H9 (cell line): Measurements from ENCODE around the gene KRT5. TPM values are rescaled to one million over a fixed set of nuclear protein-coding genes. Genes with fewer than 3 reads are reported as not detected.

ENCODE experiments used
- DNase-seq: peaks from one replicate; pipeline ENCODE4 v3.0.0-alpha.2; 2017
- H2AFZ ChIP-seq: one replicate; pipeline ENCODE4 v1.6.1; 2013; ENCODE audit warnings: mild to moderate bottlenecking, low read length, control low read depth, moderate library complexity
- H2AK5ac ChIP-seq: 2 replicates; pipeline ENCODE4 v1.6.1; 2013; ENCODE audit warnings: low read length, control low read depth, mixed read lengths; ENCODE audit not compliant: insufficient read length
- H2BK120ac ChIP-seq: one replicate; pipeline ENCODE4 v1.6.1; 2013; ENCODE audit warnings: low read depth, mild to moderate bottlenecking, low read length, control low read depth, inconsistent platforms; ENCODE audit not compliant: poor library complexity, severe bottlenecking
- H2BK12ac ChIP-seq: 2 replicates; pipeline ENCODE4 v1.6.1; 2013; ENCODE audit warnings: low read length, control low read depth, mixed read lengths, low read depth; ENCODE audit not compliant: insufficient read length
- H2BK15ac ChIP-seq: 2 replicates; pipeline ENCODE4 v1.6.1; 2013; ENCODE audit warnings: low read depth, low read length, control low read depth
- H2BK20ac ChIP-seq: one replicate; pipeline ENCODE4 v1.6.1; 2013; ENCODE audit warnings: low read depth, mild to moderate bottlenecking, low read length, control low read depth, inconsistent platforms; ENCODE audit not compliant: poor library complexity, severe bottlenecking
- H2BK5ac ChIP-seq: 2 replicates; pipeline ENCODE4 v1.6.1; 2013; ENCODE audit warnings: low read length, control low read depth, mixed read lengths; ENCODE audit not compliant: insufficient read length
- H3K14ac ChIP-seq: 2 replicates; pipeline ENCODE4 v1.6.1; 2013; ENCODE audit warnings: low read length, control low read depth; ENCODE audit not compliant: insufficient read depth
- H3K18ac ChIP-seq: 2 replicates; pipeline ENCODE4 v1.6.1; 2013; ENCODE audit warnings: low read depth, mild to moderate bottlenecking, mixed read lengths, low read length, control low read depth; ENCODE audit not compliant: insufficient read length
- H3K23ac ChIP-seq: 2 replicates; pipeline ENCODE4 v1.6.1; 2013; ENCODE audit warnings: low read length, control low read depth, mixed read lengths, low read depth; ENCODE audit not compliant: insufficient read length
- H3K23me2 ChIP-seq: 2 replicates; pipeline ENCODE4 v1.6.1; 2013; ENCODE audit warnings: low read depth, mild to moderate bottlenecking, mixed read lengths, low read length, control low read depth; ENCODE audit not compliant: insufficient read length, poor library complexity, severe bottlenecking
- H3K27ac ChIP-seq: 2 replicates; pipeline ENCODE4 v1.5.1; 2013; ENCODE audit warnings: low read length, control low read depth, mixed read lengths, low read depth; ENCODE audit not compliant: insufficient read length
- H3K27me3 ChIP-seq: 2 replicates; pipeline ENCODE4 v1.6.1; 2013; ENCODE audit warnings: low read length, control low read depth, inconsistent platforms; ENCODE audit not compliant: insufficient read depth
- H3K4ac ChIP-seq: 2 replicates; pipeline ENCODE4 v1.6.1; 2013; ENCODE audit warnings: low read depth, mild to moderate bottlenecking, control low read depth, inconsistent platforms, low read length, moderate library complexity
- H3K4me1 ChIP-seq: 2 replicates; pipeline ENCODE4 v1.6.1; 2013; ENCODE audit warnings: low read length, control low read depth, inconsistent platforms; ENCODE audit not compliant: insufficient read depth
- H3K4me2 ChIP-seq: 2 replicates; pipeline ENCODE4 v1.6.1; 2013; ENCODE audit warnings: low read length, control low read depth, mixed read lengths; ENCODE audit not compliant: insufficient read length, insufficient read depth
- H3K56ac ChIP-seq: 2 replicates; pipeline ENCODE4 v1.6.1; 2013; ENCODE audit warnings: low read depth, mild to moderate bottlenecking, mixed read lengths, low read length, control low read depth; ENCODE audit not compliant: insufficient read length
- H3K79me1 ChIP-seq: 2 replicates; pipeline ENCODE4 v1.6.1; 2013; ENCODE audit warnings: low read depth, mild to moderate bottlenecking, moderate library complexity, low read length, control low read depth, inconsistent platforms; ENCODE audit not compliant: insufficient read depth, poor library complexity, severe bottlenecking
- H3K79me2 ChIP-seq: 2 replicates; pipeline ENCODE4 v1.6.1; 2013; ENCODE audit warnings: low read length, control low read depth, inconsistent platforms; ENCODE audit not compliant: insufficient read depth
- H3K9ac ChIP-seq: 2 replicates; pipeline ENCODE4 v1.6.1; 2013; ENCODE audit warnings: low read length, control low read depth, mixed read lengths; ENCODE audit not compliant: insufficient read length; ENCODE audit errors: extremely low read depth
- H3K9me3 ChIP-seq: one replicate; pipeline ENCODE4 v1.6.1; 2013; ENCODE audit warnings: low read depth, low read length, inconsistent platforms; ENCODE audit not compliant: control insufficient read depth
- H3T11ph ChIP-seq: one replicate; pipeline ENCODE4 v1.6.1; 2013; ENCODE audit warnings: mild to moderate bottlenecking, low read length, control low read depth, inconsistent platforms
- H4K20me1 ChIP-seq: one replicate; pipeline ENCODE4 v1.6.1; 2013; ENCODE audit not compliant: control insufficient read depth, insufficient read length, insufficient read depth
- H4K5ac ChIP-seq: 2 replicates; pipeline ENCODE4 v1.6.1; 2013; ENCODE audit warnings: low read depth, mild to moderate bottlenecking, mixed read lengths, low read length, control low read depth; ENCODE audit not compliant: insufficient read length
- H4K8ac ChIP-seq: replicated peaks from 2 replicates; pipeline ENCODE4 v1.6.1; 2013; ENCODE audit warnings: low read length, control low read depth, mixed read lengths, low read depth; ENCODE audit not compliant: insufficient read length
- H4K91ac ChIP-seq: 2 replicates; pipeline ENCODE4 v1.6.1; 2013; ENCODE audit warnings: low read depth, mild to moderate bottlenecking, moderate library complexity, mixed read lengths, low read length, control low read depth; ENCODE audit not compliant: insufficient read length
- H3K27ac Mint-ChIP-seq, 3 experiments: 2 replicates in 2 of 3; 3 replicates in 1 of 3; pipeline ENCODE4 v1.8.0; 2020 to 2021; ENCODE audit warnings: mixed read lengths in 3 of 3, mild to moderate bottlenecking in 1 of 3, moderate library complexity in 1 of 3
- H3K27me3 Mint-ChIP-seq: 2 replicates; pipeline ENCODE4 v1.8.0; 2021; ENCODE audit warnings: low read depth, mild to moderate bottlenecking, moderate library complexity, mixed read lengths
- H3K36me3 Mint-ChIP-seq, 3 experiments: 2 replicates in 2 of 3; 3 replicates in 1 of 3; pipeline ENCODE4 v1.8.0; 2020 to 2021; ENCODE audit warnings: low read depth in 3 of 3, mixed read lengths in 3 of 3; ENCODE audit not compliant: insufficient read depth in 1 of 3
- H3K4me1 Mint-ChIP-seq, 2 experiments: 2 replicates each; pipeline ENCODE4 v1.8.0; 2020; ENCODE audit warnings: mixed read lengths in 2 of 2
- H3K4me3 Mint-ChIP-seq, 2 experiments: 2 replicates in 1 of 2; 3 replicates in 1 of 2; pipeline ENCODE4 v1.8.0; 2020 to 2021; ENCODE audit warnings: mild to moderate bottlenecking in 2 of 2, mixed read lengths in 2 of 2, moderate library complexity in 1 of 2
- H3K9me3 Mint-ChIP-seq, 2 experiments: 2 replicates in 1 of 2; 3 replicates in 1 of 2; pipeline ENCODE4 v1.8.0; 2020; ENCODE audit warnings: mild to moderate bottlenecking in 2 of 2, mixed read lengths in 2 of 2, moderate library complexity in 1 of 2
- WGBS: extraction: QIAGEN DNeasy Blood & Tissue Kit; methylation state at CpG from one replicate; pipeline ENCODE4 v1.1.7; 2013; ENCODE audit warnings: missing lambda C conversion rate, low lambda C conversion rate, mixed read lengths; ENCODE audit not compliant: insufficient read length; ENCODE audit errors: extremely low coverage; 5-methylcytosine and 5-hydroxymethylcytosine counted together
- total RNA-seq: library from RNA; stranded (reverse); gene quantifications from 2 replicates; pipeline ENCODE4 v1.2.1, GENCODE V29; 2021
- TF ChIP-seq, protein P1 (sequence below): fragments of 200-600 bp; sonication (generic); conservative IDR thresholded peaks from 3 replicates; pipeline ENCODE4 v1.8.0; 2021; ENCODE audit warnings: antibody characterized with exemption, mild to moderate bottlenecking

Gene KRT5
- total RNA-seq, 1 experiment from 2014 or later: not detected

- no peak overlapping the region for H3K56ac ChIP-seq
- no peaks in the 10 kb centered on the region for H3K4me1 Mint-ChIP-seq
- peaks cover 11% of the 10 kb centered on the region for H3K27me3 Mint-ChIP-seq
Observed at GRCh38 chr12:52552055-52552454, 31.9 kb upstream of the KRT5 start.

More at GRCh38 chr12:52552055-52552454, 31.9 kb upstream of the KRT5 start:
- Histone ChIP-seq H2BK15ac (no peak overlapping the region), H2AK5ac (no peak overlapping the region), H3K79me2 (no peaks in the 10 kb centered on the region), H3K4ac (no peak overlapping the region), H2BK20ac (no peak overlapping the region), H3K27me3 (no peaks in the 10 kb centered on the region), H3K27ac (no peak overlapping the region), H3K4me2 (no peak overlapping the region), H4K20me1 (no peaks in the 10 kb centered on the region), H4K8ac (no peak overlapping the region), H4K5ac (no peak overlapping the region), H4K91ac (no peak overlapping the region), H3K9me3 (no peaks in the 10 kb centered on the region), H2BK5ac (no peak overlapping the region), H2BK12ac (no peak overlapping the region), H3K79me1 (no peaks in the 10 kb centered on the region), H3K4me1 (no peaks in the 10 kb centered on the region), H2AFZ (no peak overlapping the region), H3K14ac (no peak overlapping the region), H3K23ac (no peak overlapping the region), H3K18ac (no peak overlapping the region), H2BK120ac (no peak overlapping the region), H3K9ac (no peak overlapping the region), H3K23me2 (no peaks in the 10 kb centered on the region), H3T11ph (no peak overlapping the region)
- DNase-seq: no peak
- H3K27ac Mint-ChIP-seq: no peak overlapping the region; a peak in 1 of 7 replicates
- no CpG with 5 or more reads among the region's 5 CpGs for WGBS
- TF ChIP-seq, protein P1, sequence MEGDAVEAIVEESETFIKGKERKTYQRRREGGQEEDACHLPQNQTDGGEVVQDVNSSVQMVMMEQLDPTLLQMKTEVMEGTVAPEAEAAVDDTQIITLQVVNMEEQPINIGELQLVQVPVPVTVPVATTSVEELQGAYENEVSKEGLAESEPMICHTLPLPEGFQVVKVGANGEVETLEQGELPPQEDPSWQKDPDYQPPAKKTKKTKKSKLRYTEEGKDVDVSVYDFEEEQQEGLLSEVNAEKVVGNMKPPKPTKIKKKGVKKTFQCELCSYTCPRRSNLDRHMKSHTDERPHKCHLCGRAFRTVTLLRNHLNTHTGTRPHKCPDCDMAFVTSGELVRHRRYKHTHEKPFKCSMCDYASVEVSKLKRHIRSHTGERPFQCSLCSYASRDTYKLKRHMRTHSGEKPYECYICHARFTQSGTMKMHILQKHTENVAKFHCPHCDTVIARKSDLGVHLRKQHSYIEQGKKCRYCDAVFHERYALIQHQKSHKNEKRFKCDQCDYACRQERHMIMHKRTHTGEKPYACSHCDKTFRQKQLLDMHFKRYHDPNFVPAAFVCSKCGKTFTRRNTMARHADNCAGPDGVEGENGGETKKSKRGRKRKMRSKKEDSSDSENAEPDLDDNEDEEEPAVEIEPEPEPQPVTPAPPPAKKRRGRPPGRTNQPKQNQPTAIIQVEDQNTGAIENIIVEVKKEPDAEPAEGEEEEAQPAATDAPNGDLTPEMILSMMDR: no peak
- H3K36me3 Mint-ChIP-seq: no peaks in the 10 kb centered on the region
- H3K9me3 Mint-ChIP-seq: no peaks in the 10 kb centered on the region
- no peak overlapping the region for H3K4me3 Mint-ChIP-seq
